ENCODE measurements around the gene AKT2.
A peak's percentile ranks its signal among the peaks of the same experiment; 100 is the strongest.
"Not testable (repeated sequence)": the region's sequence is repeated elsewhere in the genome, so short reads cannot be mapped to it uniquely, and the experiment has no call there.

Gene AKT2

GRCh38 chr19:40232949-40233810, 52.0 kb downstream of the AKT2 start:
- DNase-seq: no peak

- no peak for DNase-seq
These were observed 52.7 kb downstream of the AKT2 start for GRCh38 chr19:40232479-40232878.

GRCh38 chr19:40231544-40232424, 53.4 kb downstream of the AKT2 start:
- no peak for DNase-seq

- DNase-seq: no peak
These were observed 54.1 kb downstream of the AKT2 start for GRCh38 chr19:40231057-40231456.

GRCh38 chr19:40229926-40230417, 55.2 kb downstream of the AKT2 start:
- no peak for DNase-seq

- no peak for DNase-seq
These were observed 55.7 kb downstream of the AKT2 start for GRCh38 chr19:40229484-40229883.

- DNase-seq: no peak
These were observed 56.3 kb downstream of the AKT2 start for GRCh38 chr19:40228863-40229262.

GRCh38 chr19:40228346-40228745, 56.8 kb downstream of the AKT2 start:
- no peak for DNase-seq

GRCh38 chr19:40225440-40226305, 59.5 kb downstream of the AKT2 start:
- DNase-seq: no peak

- DNase-seq: no peak
These were observed 60.6 kb downstream of the AKT2 start for GRCh38 chr19:40224342-40225150.

GRCh38 chr19:40223135-40223822, 61.9 kb downstream of the AKT2 start:
- peak; percentile 51 for DNase-seq

GRCh38 chr19:40221858-40222619, 63.1 kb downstream of the AKT2 start:
- peak; percentile 76 for DNase-seq

GRCh38 chr19:40220674-40221073, 64.5 kb downstream of the AKT2 start:
- DNase-seq: no peak

- DNase-seq: no peak
These were observed 65.3 kb downstream of the AKT2 start for GRCh38 chr19:40219721-40220276.

GRCh38 chr19:40219029-40219428, 66.1 kb downstream of the AKT2 start:
- DNase-seq: not testable (repeated sequence)

GRCh38 chr19:40217934-40218890, 66.9 kb downstream of the AKT2 start, which contains the start of gene TTC9B:
Gene TTC9B, minus strand, starts transcription at chr19:40218384. Its CDS starts 3 bp downstream, at chr19:40218381.
- peak; percentile 64 for DNase-seq

- DNase-seq: no peak
These were observed 67.9 kb downstream of the AKT2 start for GRCh38 chr19:40217027-40217810.

GRCh38 chr19:40216777-40217026, 68.4 kb downstream of the AKT2 start:
- no peak for DNase-seq

Data from activated CD4-positive, CD25-positive, alpha-beta regulatory T cell treated with anti-CD3 and anti-CD28 coated beads, Interleukin-2, amount 50 U/mL, for 72 hours (primary cell).